HG02798 (cell line): ENCODE results near the gene TMTC3.

ENCODE experiments used
- ATAC-seq: cut with Tn5 transposase; IDR thresholded peaks from one replicate; pipeline ENCODE4 v1.9.1; 2021; ENCODE audit warnings: mild to moderate bottlenecking; ENCODE audit not compliant: unreplicated experiment, poor library complexity

TMTC3 gene

DNA sequence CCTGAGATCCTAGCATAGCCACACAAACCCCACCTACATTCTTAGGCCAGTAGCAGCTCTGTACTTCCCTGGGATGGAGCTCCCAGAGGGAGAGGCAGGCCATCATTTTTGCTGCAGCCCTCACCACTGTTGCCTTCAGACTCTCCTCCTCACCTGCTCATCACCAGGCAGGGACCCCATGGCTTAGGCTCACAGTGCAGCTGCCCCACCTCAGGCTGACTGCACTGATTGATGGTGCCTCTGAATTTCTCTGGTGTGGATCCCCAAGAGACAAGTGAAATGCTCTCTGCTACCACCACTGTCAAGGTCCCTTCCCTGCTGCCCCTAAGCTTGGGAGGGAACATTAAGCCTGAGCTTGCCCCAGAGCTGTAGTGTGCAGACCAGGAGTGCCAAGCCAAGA, 76.2 kb downstream of the TMTC3 start:
- ATAC-seq, result no peak

DNA sequence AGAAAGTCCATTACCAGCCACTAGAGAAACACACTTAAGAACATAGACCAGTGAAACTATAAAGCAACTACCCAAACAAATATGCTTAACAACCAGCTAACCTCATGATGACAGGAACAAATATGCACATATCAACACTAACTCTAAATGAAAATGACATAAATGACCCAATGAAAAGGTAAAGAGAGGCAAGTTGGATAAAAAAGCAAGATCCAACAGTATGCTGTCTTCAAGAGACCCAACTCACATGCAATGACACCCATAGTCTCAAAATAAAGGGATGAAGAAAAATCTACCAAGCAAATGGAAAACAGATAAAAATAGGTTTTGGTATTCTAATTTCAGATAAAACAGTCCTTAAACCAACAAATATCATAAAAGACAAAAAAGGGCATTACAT, 77.8 kb downstream of the TMTC3 start:
- no peak for ATAC-seq

DNA sequence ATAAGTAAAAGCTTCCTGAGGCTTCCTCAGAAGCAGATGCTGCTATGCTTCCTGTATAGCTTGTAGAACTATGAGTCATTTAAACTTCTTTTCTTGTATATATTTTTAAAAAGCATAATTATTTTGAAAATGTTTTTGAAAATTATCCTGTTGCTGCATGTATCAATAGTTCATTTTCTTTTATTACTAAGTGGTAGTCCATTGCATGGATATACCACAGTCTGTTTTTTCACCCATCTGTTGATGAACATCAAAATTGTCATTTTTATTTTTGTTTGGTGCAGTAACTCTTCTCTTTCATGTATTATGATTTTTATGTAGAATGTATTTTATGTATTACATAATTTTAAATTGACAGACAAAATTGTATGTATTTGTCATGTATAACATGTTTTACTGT, 81.4 kb downstream of the TMTC3 start:
- no peak for ATAC-seq

DNA sequence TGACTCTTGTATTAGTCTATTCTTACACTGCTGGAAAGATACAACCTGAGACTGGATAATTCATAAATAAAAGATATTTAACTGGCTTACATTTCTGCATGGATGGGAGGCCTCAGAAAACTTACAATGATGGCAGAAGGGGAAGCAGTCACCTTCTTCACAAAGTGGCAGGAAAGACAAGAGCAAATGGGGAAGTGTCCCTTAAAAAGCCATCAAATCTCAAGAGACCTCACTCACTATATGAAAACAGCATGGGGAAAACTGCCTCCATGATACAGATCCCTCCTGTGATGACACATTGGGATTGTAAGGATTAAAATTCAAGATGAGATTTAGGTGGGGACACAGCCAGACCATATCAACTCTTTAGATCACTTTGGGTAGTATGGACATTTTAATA, 83.7 kb downstream of the TMTC3 start:
- ATAC-seq, result no peak

DNA sequence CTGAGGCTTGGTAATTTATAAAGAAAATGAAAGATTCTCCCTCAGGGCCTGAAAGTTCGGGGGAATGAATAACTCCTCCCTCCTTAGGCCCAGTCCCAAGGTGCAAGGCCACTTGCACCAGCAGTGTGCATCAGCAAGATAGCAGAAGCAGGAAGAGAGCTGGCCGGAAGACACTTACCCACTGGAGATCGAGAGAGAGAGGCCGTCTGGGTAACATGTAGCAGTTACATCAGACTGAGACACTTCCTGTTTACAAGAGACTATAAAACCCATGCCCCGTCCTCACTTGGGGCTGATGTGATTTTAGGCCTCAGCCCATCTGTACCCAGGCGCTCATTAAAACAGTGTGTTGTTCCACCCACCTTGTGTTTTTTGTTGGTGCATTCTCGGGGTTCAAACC, 85.2 kb downstream of the TMTC3 start:
- ATAC-seq, result no peak

DNA sequence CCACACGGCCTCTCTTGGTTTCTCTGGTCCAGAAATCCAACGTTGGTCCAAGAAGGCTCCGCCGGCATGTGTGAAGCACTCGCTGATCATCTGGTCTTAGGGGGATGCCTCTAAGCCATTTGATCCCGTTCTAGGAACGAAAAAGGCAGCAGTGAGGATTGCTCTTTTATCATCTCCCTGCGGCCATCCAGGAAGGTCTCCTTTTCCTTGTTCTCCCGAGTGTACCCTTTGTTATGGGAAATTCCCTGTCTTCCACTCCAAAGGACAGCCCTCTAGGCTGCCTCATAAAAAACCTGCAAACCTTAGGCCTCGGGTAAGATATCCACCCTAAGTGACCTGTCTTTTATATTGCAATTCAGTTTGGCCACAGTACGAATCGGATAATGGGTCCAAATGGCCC, 85.8 kb downstream of the TMTC3 start:
- ATAC-seq, result no peak

DNA sequence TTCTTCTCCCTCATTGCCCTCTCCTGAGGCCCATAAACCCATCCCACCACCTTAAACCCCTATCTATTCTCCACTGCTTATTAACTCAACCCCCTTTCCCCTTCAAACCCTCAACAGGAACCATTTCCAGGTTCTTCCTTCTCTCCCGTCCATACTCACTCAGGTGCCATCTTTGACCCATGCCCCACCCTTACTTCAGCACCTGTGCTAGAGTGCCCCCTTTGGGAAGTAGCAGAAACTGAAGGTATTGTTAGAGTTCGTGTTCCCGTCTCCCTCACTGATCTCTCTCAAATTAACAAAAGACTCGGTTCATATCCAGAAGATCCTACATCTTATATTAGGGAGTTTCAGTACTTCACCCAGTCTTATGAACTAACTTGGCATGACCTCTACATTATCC, 86.6 kb downstream of the TMTC3 start:
- no peak for ATAC-seq

DNA sequence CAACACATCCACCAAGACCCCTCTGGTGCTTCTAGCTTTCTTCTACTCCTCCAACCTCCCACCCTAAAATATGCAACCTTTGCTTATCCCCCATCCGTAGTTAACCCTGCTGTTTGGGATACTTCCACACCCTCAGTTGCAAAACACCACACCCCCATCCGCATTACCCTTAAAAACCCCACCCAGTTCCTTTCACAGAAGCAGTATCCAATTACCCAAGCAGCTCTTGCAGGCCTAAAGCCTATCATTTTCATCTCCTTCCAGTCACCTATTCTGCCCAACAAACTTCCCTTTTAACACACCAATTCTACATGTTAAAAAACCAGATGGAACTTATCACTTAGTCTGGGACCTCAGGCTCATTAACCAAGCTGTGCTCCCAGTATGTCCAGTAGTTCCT, 88.2 kb downstream of the TMTC3 start:
- no peak for ATAC-seq

DNA sequence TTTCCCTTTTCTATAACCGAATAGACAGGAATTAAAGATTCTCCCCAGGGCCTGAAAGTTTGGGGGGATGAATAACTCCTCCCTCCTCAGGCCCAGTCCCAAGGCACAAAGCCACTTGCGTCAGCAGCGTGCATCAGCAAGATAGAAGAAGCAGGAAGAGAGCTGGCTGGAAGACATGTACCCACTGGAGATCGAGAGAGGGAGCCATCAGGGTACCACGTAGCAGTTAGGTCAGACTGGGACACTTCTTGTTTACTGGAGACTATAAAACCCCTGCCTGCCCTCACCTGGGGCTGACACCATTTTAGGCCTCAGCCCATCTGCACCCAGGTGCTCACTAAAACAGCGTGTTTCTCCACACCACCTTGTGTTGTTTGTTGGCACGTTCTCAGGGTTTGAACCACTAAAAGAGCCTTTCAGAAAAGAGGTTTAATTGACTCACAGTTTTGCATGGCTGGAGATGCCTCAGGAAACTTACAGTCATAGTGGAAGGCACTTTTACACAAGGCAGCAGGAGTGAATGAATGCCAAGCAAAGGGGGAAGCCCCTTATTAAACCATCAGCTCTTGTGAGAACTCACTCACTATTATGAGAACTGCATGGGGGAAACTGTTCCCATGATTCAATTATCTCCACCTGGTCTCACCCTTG, 93.2 kb downstream of the TMTC3 start:
- no peak for ATAC-seq

DNA sequence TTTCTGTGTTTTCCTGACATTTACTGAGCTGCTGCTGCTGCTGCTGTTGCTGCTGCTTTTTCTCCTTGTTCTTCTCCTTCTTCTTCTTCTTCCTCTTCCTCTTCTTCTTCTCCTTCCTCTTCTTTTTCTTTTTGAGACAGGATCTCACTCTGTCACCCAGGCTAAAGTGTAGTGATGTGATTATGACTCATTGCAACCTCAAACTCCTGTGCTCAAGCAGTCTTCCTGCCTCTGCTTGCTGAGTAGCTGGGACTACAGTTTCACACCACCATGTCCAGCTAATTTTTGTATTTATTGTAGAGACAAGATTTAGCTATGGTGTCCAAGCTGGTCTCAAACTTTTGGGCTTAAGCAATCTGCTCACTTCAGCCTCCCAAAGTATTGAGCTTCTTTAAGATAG, 95.8 kb downstream of the TMTC3 start:
- peak; percentile 53 for ATAC-seq

DNA sequence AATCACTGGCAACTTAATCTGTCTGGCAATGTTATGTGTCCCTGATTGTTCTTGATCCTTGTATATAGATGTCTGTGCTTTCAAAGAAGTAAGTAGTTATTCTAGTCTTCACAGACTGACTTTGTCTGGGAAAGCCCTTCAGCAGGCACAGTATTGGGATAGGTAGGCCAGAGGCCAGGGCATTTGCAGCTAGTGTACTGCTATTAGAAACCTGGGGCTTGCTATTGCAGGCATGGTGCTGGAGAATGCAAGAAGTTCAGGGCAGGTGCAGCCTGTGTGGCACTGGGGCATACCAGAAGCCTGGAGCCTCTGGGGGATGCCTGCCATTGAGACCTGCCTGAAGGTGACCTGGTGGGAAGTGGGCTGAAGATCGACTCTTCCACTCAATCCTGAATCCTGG, 96.3 kb downstream of the TMTC3 start:
- ATAC-seq, result no peak

DNA sequence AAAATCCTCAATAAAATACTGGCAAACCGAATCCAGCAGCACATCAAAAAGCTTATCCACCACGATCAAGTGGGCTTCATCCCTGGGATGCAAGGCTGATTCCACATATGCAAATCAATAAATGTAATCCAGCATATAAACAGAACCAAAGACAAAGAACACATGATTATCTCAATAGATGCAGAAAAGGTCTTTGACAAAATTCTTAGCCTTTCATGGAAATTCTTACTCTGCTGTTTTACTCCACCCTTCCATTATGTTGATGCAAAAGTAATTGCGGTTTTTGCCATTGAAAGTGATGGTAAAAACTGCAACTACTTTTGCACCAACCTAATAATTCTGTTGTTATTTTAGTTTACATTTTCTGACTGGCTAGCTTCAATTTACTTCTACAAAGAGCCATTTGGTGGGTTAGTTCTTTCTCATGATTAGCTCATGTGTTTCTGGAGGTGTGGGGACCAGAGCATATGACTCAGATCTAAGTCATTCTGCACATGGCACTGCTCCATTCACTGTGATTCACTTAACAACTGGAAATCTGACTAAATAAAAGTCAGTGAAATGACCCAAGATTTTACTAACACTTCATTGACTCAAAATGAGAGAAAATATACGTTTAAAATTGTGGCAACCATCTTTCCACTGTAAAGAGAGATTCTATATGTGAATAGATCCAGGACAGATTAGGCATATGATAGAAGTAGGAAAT, 99.9 kb downstream of the TMTC3 start:
- peak; percentile 63 for ATAC-seq

DNA sequence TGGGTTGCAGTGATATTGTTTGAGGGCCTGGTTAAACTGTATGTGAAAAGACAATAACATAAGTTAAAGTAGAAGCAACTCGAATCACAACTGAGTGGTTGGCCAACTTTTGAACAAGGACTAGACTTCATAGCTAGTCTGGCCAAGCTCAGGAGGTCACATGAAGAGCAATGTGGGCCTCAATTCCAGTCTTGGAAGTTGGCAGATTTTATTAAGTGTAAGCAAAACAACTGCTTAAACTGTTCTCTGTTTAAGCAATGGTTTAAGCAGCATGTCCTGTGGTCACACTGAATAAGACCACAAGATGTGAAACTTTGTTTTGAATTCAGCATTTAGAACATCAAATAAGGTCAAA, 100.4 kb downstream of the TMTC3 start:
- peak; percentile 21 for ATAC-seq

DNA sequence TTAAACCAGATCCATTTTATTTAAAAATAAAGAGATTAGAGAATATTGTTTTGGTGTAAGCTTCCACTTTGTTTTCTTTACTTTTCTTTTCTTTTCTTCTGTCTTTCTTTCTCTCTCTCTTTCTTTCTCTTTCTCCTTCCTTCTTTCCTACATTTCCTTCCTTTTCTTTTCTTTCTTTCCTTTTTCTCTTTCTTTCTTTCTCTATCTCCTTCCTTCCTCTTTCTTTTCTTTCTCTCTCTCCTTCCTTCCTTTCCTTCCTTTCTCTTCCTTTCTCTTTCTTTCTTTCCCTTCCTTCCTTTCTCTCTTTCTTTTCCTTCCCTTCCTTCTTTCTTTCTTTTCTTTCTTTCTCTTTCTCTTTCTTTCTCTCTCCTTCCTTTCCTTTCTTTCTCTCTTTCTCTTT, 100.8 kb downstream of the TMTC3 start:
- no peak for ATAC-seq

DNA sequence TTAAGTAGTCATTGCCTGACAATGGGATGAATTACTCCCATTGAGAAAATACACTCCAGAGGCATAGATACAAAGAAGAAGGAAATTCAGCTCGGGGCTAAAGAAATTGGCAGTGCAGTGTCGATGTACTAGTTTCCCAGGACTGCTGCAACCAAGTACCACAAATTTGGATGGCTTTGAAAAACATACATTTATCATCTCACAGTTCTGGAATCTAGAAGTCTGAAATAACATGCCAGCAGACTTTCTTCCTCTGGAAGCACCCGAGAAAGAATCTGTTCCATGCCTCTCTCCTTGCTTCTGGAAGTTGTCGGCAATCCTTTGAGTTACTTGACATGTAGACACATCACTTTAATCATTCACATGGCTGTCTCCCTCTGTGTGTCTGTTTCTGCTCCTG, 101.9 kb downstream of the TMTC3 start:
- ATAC-seq, result no peak

DNA sequence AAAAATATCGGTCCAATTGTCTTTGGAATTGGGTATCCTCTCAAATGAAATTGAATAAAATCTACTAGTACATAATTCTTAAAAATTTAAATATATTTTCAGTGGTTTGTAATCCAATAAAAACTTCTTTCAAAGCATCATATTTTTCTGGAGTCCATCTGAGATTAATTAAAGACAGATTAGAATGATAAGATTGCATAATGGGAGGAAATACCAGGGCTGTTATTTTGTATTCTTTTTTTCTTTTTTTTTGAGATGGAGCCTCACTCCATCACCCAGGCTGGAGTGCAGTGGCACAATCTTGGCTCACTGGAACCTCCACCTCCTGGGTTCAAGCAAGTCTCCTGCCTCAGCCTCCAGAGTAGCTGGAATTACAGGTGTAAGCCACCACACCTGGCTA, 103.8 kb downstream of the TMTC3 start:
- ATAC-seq, result no peak

DNA sequence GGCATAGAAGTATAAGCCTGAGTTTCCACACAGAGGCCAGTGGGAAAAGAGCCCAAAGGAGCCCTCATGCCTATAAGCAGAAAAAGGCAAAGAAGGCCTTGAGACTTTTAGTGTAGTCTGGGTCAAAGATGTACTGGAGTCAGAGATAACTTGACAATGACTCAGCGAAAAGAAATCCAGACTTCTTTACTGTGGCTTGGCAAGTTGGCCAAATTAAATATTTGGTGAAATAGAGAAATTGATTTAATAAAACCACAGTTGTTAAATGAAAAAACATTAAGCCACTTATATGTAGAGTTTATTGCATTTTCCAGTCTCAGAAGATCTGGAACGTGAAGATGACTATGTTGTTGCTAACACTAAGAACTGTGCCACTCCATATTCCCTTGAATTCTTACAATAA, 105.1 kb downstream of the TMTC3 start:
- no peak for ATAC-seq

DNA sequence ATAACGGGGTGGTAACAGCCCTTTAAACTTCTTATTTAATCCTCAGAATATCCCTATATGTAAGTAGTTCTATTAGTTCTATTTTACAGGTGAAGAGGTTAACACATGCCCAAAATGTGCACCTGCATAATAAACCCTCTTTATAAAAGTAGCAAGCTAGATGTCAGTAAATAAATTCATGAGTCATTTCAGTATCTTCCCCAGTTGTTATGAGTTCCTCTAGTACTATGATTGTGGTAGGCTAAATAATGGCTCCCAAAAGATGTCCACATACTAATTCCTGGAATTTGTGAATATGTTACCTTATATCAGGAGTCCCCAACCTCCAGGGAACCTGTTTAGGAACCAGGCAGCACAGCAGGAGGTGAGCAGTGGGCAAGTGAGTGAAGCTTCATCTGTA, 106.5 kb downstream of the TMTC3 start:
- ATAC-seq, result no peak
